MM.1S (cell line): ENCODE data around the gene GEMIN2.

ENCODE experiments used
- CTCF ChIP-seq: fragments of 300-600 bp; sonication (generic); IDR thresholded peaks from 2 replicates; pipeline ENCODE4 v1.5.1; 2016; ENCODE audit warnings: antibody characterized with exemption, low read length, mixed read lengths
- EZH2 ChIP-seq: fragments of 300-600 bp; sonication (generic); optimal IDR thresholded peaks from 2 replicates; pipeline ENCODE3; 2017; ENCODE audit warnings: low read depth, mild to moderate bottlenecking, antibody characterized with exemption, low read length, mixed read lengths
- EZH2phosphoT487 ChIP-seq: fragments of 300-600 bp; sonication (generic); IDR thresholded peaks from 2 replicates; pipeline ENCODE4 v1.6.1; 2018; ENCODE audit warnings: antibody characterized with exemption, low read length

DNA sequence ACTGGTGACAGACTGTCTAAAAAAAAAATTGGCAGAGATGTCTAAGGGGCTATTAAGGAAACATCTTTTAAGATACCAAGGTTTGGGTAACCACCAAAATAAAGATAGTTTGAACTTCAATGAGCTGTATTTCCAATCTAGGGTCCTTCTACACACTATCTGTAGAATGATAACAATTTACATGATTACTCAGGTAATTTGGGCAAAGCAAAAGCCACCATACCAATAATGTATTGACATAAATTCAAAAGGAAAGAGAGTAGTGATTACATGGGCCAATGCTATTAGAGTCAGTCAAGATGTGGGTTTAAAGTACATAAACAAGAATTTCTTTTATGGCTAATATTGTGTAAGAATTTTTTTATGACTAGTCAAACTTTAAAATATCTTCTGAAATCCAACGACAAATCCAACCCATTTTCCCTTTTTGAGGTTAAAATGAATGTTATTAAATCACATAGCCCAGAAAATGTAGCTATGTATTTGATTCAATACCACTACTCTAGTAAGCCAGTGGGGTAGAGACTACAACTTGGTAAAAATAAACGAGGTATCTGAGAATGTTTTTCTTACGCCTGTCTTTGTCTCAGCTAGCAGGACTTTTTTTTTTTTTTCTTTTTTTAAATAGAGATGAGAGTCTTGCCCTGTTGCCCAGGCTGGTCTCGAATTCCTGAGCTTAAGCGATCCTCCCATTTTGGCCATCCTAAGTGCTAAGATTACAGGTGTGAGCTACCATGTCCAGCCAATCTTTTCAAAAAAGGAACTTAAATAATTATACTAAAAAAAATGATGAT, 71.3 kb downstream of the GEMIN2 start:
- no peak for TF ChIP-seq CTCF
- no peak for TF ChIP-seq EZH2
- no peak for TF ChIP-seq EZH2phosphoT487
